Calu3 (cell line): ENCODE results near the gene MYL7. TPM values are rescaled to one million over a fixed set of nuclear protein-coding genes. Genes with fewer than 3 reads are reported as not detected.

Experiments
- BruUV-seq: library from RNA; stranded (reverse); fragments of 400-500 nt; replicated peaks from 2 replicates; lab custom pipeline; 2021; lab: Mats Ljungman, UMichigan
- CTCF ChIA-PET: fragments of 300-600 bp; sonication (Branson Sonifier 250); formaldehyde crosslinking; loops from one replicate; lab custom pipeline; 2022; ENCODE audit warnings: antibody characterized with exemption; lab: Charles Lee
- DNase-seq: peaks from one replicate; pipeline ENCODE4 v3.0.0; 2022
- H3K27ac Mint-ChIP-seq: one replicate; pipeline ENCODE4 v1.8.0; 2022; ENCODE audit warnings: mixed read lengths; ENCODE audit not compliant: unreplicated experiment
- H3K27me3 Mint-ChIP-seq: one replicate; pipeline ENCODE4 v1.8.0; 2022; ENCODE audit warnings: mixed read lengths; ENCODE audit not compliant: unreplicated experiment
- H3K36me3 Mint-ChIP-seq: one replicate; pipeline ENCODE4 v1.8.0; 2022; ENCODE audit warnings: mild to moderate bottlenecking, moderate library complexity, mixed read lengths; ENCODE audit not compliant: insufficient read depth, unreplicated experiment
- H3K4me1 Mint-ChIP-seq: one replicate; pipeline ENCODE4 v1.8.0; 2022; ENCODE audit warnings: mild to moderate bottlenecking, low read depth, mixed read lengths; ENCODE audit not compliant: unreplicated experiment
- H3K4me3 Mint-ChIP-seq: one replicate; pipeline ENCODE4 v1.8.0; 2022; ENCODE audit warnings: mild to moderate bottlenecking, low read depth, moderate library complexity, mixed read lengths; ENCODE audit not compliant: unreplicated experiment
- H3K9me3 Mint-ChIP-seq: one replicate; pipeline ENCODE4 v1.8.0; 2022; ENCODE audit warnings: low read depth, mixed read lengths; ENCODE audit not compliant: unreplicated experiment
- CTCF ChIP-seq: fragments of 200-600 bp; IDR thresholded peaks from one replicate; pipeline ENCODE4 v1.8.0; 2022; ENCODE audit warnings: antibody characterized with exemption; ENCODE audit not compliant: unreplicated experiment
- intact Hi-C: fragments of 100-400 bp; cut with micrococcal nuclease; formaldehyde crosslinking; loops from one replicate; pipeline ENCODE4 v1.10.0; 2022; ENCODE audit not compliant: unreplicated experiment
- total RNA-seq: library from RNA; stranded (reverse); gene quantifications from 2 replicates; pipeline ENCODE4 v1.2.3, GENCODE V29; 2022

The MYL7 gene
- total RNA-seq, 1 experiment from 2014 or later = not detected

- peaks cover 14% of the 10 kb centered on the region for H3K4me1 Mint-ChIP-seq
- intact Hi-C loops = no loop called here
- TF ChIP-seq CTCF = no peak
- peaks cover 73% of the 10 kb centered on the region for H3K27me3 Mint-ChIP-seq
- H3K27ac Mint-ChIP-seq = peak overlapping the region; percentile 2
- no peaks in the 10 kb centered on the region for H3K9me3 Mint-ChIP-seq
- no peak for DNase-seq
- CTCF ChIA-PET = interaction anchor here (0.6 kb wide), 1 partner anchor 50 kb away, joined by 3 read pairs; no protein-coding TSS in a partner anchor
- H3K4me3 Mint-ChIP-seq = no peak overlapping the region
- H3K36me3 Mint-ChIP-seq = no peaks in the 10 kb centered on the region
- BruUV-seq = no TSS peak
These were observed 43.8 kb upstream of the MYL7 start for GRCh38 chr7:44184873-44185446.

- no peak for TF ChIP-seq CTCF
- Mint-ChIP-seq H3K27me3 (peaks cover 79% of the 10 kb centered on the region), H3K36me3 (no peaks in the 10 kb centered on the region), H3K4me3 (no peak overlapping the region), H3K9me3 (no peaks in the 10 kb centered on the region), H3K4me1 (peaks cover 14% of the 10 kb centered on the region), H3K27ac (peak overlapping the region; percentile 2)
- CTCF ChIA-PET = no interaction called here
- peak; percentile 64 for DNase-seq
- intact Hi-C loops = no loop called here
- BruUV-seq = no TSS peak
These were observed 43.2 kb upstream of the MYL7 start for GRCh38 chr7:44184206-44184872.

- Mint-ChIP-seq H3K4me1 (peaks cover 14% of the 10 kb centered on the region), H3K27me3 (peaks cover 84% of the 10 kb centered on the region), H3K9me3 (no peaks in the 10 kb centered on the region), H3K27ac (no peak overlapping the region), H3K4me3 (no peak overlapping the region), H3K36me3 (no peaks in the 10 kb centered on the region)
- BruUV-seq = no TSS peak
- DNase-seq = no peak
- intact Hi-C loops = no loop called here
- no peak for TF ChIP-seq CTCF
- CTCF ChIA-PET = interaction anchor here (0.9 kb wide), 1 partner anchor 13 kb away, joined by 5 read pairs; no protein-coding TSS in a partner anchor
These were observed 42.3 kb upstream of the MYL7 start for GRCh38 chr7:44183386-44183785.

GRCh38 chr7:44182827-44183226 is 41.7 kb upstream of the MYL7 start:
- H3K9me3 Mint-ChIP-seq = no peaks in the 10 kb centered on the region
- H3K4me1 Mint-ChIP-seq = peaks cover 14% of the 10 kb centered on the region
- no peak overlapping the region for H3K27ac Mint-ChIP-seq
- CTCF ChIA-PET = interaction anchor here (0.9 kb wide), 1 partner anchor 13 kb away, joined by 5 read pairs; no protein-coding TSS in a partner anchor
- no peaks in the 10 kb centered on the region for H3K36me3 Mint-ChIP-seq
- TF ChIP-seq CTCF = no peak
- H3K4me3 Mint-ChIP-seq = no peak overlapping the region
- BruUV-seq = no TSS peak
- H3K27me3 Mint-ChIP-seq = peaks cover 84% of the 10 kb centered on the region
- intact Hi-C loops = no loop called here
- DNase-seq = no peak
